Activated B cell treated with CpG ODN at 0.5 μM for 24 hours (primary cell): ENCODE measurements around the gene DGCR8. TPM values are rescaled to one million over a fixed set of nuclear protein-coding genes. Genes with fewer than 3 reads are reported as not detected.
"Not testable (repeated sequence)": the region's sequence is repeated elsewhere in the genome, so short reads cannot be mapped to it uniquely, and the experiment has no call there.

Experiments
- ATAC-seq: fragments of 200-7000 bp; cut with Tn5 transposase; one replicate; pipeline ENCODE4 v1.10.0; 2021; ENCODE audit warnings: low read depth, mild to moderate bottlenecking, moderate library complexity
- CTCF ChIA-PET: fragments of 350-600 bp; sonication (Branson Sonifier 250); formaldehyde crosslinking; loops from one replicate; lab custom pipeline; 2021; ENCODE audit warnings: antibody characterized with exemption; lab: Charles Lee
- POLR2A ChIA-PET: fragments of 350-600 bp; sonication (Branson Sonifier 250); formaldehyde crosslinking; loops from one replicate; lab custom pipeline; 2021; ENCODE audit warnings: antibody characterized with exemption; lab: Charles Lee
- DNase-seq: peaks from one replicate; pipeline ENCODE4 v3.0.0; 2022
- H3K27ac Mint-ChIP-seq: one replicate; pipeline ENCODE4 v1.8.0; 2020; ENCODE audit warnings: mixed read lengths
- H3K27me3 Mint-ChIP-seq: one replicate; pipeline ENCODE4 v1.8.0; 2021; ENCODE audit warnings: mixed read lengths
- H3K36me3 Mint-ChIP-seq: one replicate; pipeline ENCODE4 v1.8.0; 2021; ENCODE audit warnings: low read depth, mixed read lengths
- H3K4me1 Mint-ChIP-seq: one replicate; pipeline ENCODE4 v1.8.0; 2021; ENCODE audit warnings: mixed read lengths
- H3K4me3 Mint-ChIP-seq: one replicate; pipeline ENCODE4 v1.8.0; 2020; ENCODE audit warnings: mild to moderate bottlenecking, mixed read lengths
- H3K9me3 Mint-ChIP-seq: one replicate; pipeline ENCODE4 v1.8.0; 2020; ENCODE audit warnings: mixed read lengths
- intact Hi-C: fragments of 100-400 bp; cut with micrococcal nuclease; formaldehyde crosslinking; loops from one replicate; pipeline ENCODE4 v1.15.1; 2024
- total RNA-seq: library from RNA; stranded (reverse); gene quantifications from 2 replicates; pipeline ENCODE4 v1.2.3, GENCODE V29; 2022
- TF ChIP-seq, protein P1 (sequence below): fragments of 200-600 bp; IDR thresholded peaks from one replicate; pipeline ENCODE4 v1.8.0; 2022; ENCODE audit warnings: antibody characterized with exemption, mild to moderate bottlenecking

Gene DGCR8
- total RNA-seq, 1 donor from 2014 or later, result 35.5 TPM

GRCh38 chr22:20066617-20067383, 13.2 kb upstream of the DGCR8 start:
- CTCF ChIA-PET, result no interaction called here
- no peaks in the 10 kb centered on the region for H3K27me3 Mint-ChIP-seq
- H3K36me3 Mint-ChIP-seq, result peaks cover 24% of the 10 kb centered on the region
- no peak overlapping the region for H3K4me3 Mint-ChIP-seq
- POLR2A ChIA-PET, result no interaction called here
- TF ChIP-seq, protein P1, sequence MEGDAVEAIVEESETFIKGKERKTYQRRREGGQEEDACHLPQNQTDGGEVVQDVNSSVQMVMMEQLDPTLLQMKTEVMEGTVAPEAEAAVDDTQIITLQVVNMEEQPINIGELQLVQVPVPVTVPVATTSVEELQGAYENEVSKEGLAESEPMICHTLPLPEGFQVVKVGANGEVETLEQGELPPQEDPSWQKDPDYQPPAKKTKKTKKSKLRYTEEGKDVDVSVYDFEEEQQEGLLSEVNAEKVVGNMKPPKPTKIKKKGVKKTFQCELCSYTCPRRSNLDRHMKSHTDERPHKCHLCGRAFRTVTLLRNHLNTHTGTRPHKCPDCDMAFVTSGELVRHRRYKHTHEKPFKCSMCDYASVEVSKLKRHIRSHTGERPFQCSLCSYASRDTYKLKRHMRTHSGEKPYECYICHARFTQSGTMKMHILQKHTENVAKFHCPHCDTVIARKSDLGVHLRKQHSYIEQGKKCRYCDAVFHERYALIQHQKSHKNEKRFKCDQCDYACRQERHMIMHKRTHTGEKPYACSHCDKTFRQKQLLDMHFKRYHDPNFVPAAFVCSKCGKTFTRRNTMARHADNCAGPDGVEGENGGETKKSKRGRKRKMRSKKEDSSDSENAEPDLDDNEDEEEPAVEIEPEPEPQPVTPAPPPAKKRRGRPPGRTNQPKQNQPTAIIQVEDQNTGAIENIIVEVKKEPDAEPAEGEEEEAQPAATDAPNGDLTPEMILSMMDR, result no peak
- no peaks in the 10 kb centered on the region for H3K9me3 Mint-ChIP-seq
- intact Hi-C loops, result no loop called here
- ATAC-seq, result no peak
- no peak overlapping the region for H3K27ac Mint-ChIP-seq
- no peak for DNase-seq
- no peaks in the 10 kb centered on the region for H3K4me1 Mint-ChIP-seq

DNA sequence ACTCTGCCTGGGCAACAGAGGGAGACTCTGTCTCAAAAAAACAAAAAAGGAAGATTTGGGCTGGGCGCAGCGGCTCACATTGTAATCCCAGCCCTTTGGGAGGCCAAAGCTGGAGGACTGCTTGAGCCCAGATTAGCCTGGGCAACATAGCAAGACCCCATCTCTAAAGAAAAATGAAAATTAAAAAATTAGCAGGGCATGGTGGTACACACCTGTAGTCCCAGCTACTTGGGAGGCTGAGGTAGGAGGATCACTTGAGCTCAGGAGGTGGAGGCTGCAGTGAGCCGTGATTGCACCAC, 12.7 kb upstream of the DGCR8 start:
- DNase-seq, CTCF ChIA-PET, H3K4me1 Mint-ChIP-seq, H3K9me3 Mint-ChIP-seq, H3K27me3 Mint-ChIP-seq, POLR2A ChIA-PET, ATAC-seq, H3K27ac Mint-ChIP-seq, intact Hi-C loops, H3K4me3 Mint-ChIP-seq: not testable (repeated sequence)
- peaks cover 19% of the 10 kb centered on the region for H3K36me3 Mint-ChIP-seq

GRCh38 chr22:20068640-20069039, 11.4 kb upstream of the DGCR8 start:
- ATAC-seq (no peak), DNase-seq (no peak)
- no peaks in the 10 kb centered on the region for H3K4me1 Mint-ChIP-seq
- no peaks in the 10 kb centered on the region for H3K27me3 Mint-ChIP-seq
- TF ChIP-seq, protein P1, result no peak
- H3K9me3 Mint-ChIP-seq, result no peaks in the 10 kb centered on the region
- CTCF ChIA-PET, result no interaction called here
- no peak overlapping the region for H3K27ac Mint-ChIP-seq
- intact Hi-C loops, result no loop called here
- peaks cover 11% of the 10 kb centered on the region for H3K36me3 Mint-ChIP-seq
- H3K4me3 Mint-ChIP-seq, result no peak overlapping the region
- POLR2A ChIA-PET, result no interaction called here

DNA sequence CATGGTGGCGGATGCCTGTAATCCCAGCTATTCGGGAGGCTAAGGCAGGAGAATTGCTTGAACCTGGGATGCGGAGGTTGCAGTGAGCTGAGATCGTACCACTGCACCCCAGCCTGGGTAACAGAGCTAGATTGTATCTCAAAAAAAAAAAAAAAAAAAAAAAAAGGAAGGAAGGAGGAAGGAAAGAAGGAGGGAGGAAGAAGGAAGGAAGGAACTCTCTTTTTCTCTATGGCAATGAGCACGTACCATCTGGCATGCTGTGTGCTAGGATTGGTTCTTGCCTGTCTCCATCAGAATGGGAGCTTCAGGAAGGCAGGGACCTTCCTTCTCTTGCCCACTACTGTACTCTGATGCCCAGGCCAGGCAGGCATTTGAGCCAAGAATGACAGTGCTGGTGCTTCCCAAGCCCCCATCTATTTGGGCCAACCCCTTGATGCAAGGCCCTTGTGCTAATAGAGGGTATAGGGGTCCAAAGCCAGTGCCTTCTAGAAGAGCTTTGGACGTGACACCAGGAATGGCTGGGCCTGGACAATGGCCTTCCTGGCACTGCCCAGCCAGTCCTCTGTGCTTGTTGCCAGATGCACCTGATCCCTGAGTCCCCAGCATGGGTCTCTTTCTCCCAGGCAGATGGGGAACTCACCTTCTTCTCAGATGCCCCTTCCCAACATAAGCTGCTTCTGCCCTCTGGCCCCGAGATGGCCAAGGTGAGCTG, 10.6 kb upstream of the DGCR8 start:
- Mint-ChIP-seq H3K27me3 (no peaks in the 10 kb centered on the region), H3K4me1 (no peaks in the 10 kb centered on the region), H3K36me3 (peaks cover 4% of the 10 kb centered on the region), H3K4me3 (no peak overlapping the region), H3K9me3 (no peaks in the 10 kb centered on the region), H3K27ac (no peak overlapping the region)
- ATAC-seq, result no peak
- ChIA-PET CTCF (interaction anchor here (1.2 kb wide), 1 partner anchor 57 kb away, joined by 3 read pairs; no protein-coding TSS in a partner anchor), POLR2A (no interaction called here)
- TF ChIP-seq, protein P1, result no peak
- intact Hi-C loops, result no loop called here
- DNase-seq, result no peak

DNA sequence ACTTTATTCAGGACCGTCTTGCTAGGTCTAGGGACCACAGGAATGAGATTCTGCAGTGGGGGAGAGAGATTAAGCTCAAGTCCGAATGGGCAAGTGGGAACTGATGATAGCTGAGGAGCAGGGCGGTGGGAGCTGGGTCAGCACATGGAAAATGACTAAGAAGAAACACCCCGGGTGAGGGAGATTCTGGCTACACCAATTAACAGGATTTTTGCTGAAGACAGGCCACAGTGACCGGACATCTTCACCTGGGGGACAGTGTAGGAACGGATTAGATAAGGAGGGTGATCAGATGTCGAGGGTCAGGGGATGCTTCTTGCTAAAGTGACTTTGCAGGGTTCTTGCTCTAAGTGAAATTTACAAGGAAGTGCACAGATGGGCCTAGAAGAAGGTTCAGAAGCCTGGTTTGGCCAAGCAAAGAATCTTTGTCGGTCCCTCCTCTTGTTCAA, 8.5 kb upstream of the DGCR8 start:
- ATAC-seq (no peak), DNase-seq (no peak)
- ChIA-PET CTCF (no interaction called here), POLR2A (no interaction called here)
- Mint-ChIP-seq H3K4me3 (no peak overlapping the region), H3K36me3 (no peaks in the 10 kb centered on the region), H3K4me1 (no peaks in the 10 kb centered on the region), H3K9me3 (no peaks in the 10 kb centered on the region), H3K27me3 (no peaks in the 10 kb centered on the region), H3K27ac (no peak overlapping the region)
- intact Hi-C loops, result no loop called here
- TF ChIP-seq, protein P1, result no peak
